SU-DHL-6 (cell line): ENCODE measurements around the gene TMEM41A.

Experiments
- EZH2phosphoT487 ChIP-seq: fragments of 200-600 bp; sonication (generic), shearing (Covaris generic); conservative IDR thresholded peaks from 2 replicates; pipeline ENCODE4 v1.6.1; 2018; ENCODE audit warnings: mild to moderate bottlenecking, antibody characterized with exemption, low read length, moderate library complexity, mixed read lengths
- TF ChIP-seq, protein P1 (sequence below): fragments of 200-600 bp; sonication (generic); IDR thresholded peaks from one replicate; pipeline ENCODE4 v1.5.1; 2017; ENCODE audit warnings: antibody characterized with exemption, mild to moderate bottlenecking, low read length, moderate library complexity; ENCODE audit not compliant: insufficient read depth, poor library complexity, severe bottlenecking

GRCh38 chr3:185439745-185440466, 58.9 kb downstream of the TMEM41A start:
- TF ChIP-seq, protein P1, sequence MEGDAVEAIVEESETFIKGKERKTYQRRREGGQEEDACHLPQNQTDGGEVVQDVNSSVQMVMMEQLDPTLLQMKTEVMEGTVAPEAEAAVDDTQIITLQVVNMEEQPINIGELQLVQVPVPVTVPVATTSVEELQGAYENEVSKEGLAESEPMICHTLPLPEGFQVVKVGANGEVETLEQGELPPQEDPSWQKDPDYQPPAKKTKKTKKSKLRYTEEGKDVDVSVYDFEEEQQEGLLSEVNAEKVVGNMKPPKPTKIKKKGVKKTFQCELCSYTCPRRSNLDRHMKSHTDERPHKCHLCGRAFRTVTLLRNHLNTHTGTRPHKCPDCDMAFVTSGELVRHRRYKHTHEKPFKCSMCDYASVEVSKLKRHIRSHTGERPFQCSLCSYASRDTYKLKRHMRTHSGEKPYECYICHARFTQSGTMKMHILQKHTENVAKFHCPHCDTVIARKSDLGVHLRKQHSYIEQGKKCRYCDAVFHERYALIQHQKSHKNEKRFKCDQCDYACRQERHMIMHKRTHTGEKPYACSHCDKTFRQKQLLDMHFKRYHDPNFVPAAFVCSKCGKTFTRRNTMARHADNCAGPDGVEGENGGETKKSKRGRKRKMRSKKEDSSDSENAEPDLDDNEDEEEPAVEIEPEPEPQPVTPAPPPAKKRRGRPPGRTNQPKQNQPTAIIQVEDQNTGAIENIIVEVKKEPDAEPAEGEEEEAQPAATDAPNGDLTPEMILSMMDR = no peak
- TF ChIP-seq EZH2phosphoT487 = no peak
